CD4-positive, alpha-beta T cell treated with Interleukin-17A for 1 hour (primary cell): Measurements from ENCODE around the gene VWA2.

ENCODE experiments used
- DNase-seq: peaks from one replicate; pipeline ENCODE4 v3.0.0-alpha.2; 2020

Gene VWA2

GRCh38 chr10:114278884-114279191, 39.8 kb downstream of the VWA2 start:
- DNase-seq: no peak

GRCh38 chr10:114279289-114279688, 40.2 kb downstream of the VWA2 start:
- no peak for DNase-seq

GRCh38 chr10:114279901-114280644, 41.0 kb downstream of the VWA2 start:
- no peak for DNase-seq

- DNase-seq: no peak
Measured at GRCh38 chr10:114281006-114281405, 42.0 kb downstream of the VWA2 start.

- no peak for DNase-seq
Measured at GRCh38 chr10:114281461-114281860, 42.4 kb downstream of the VWA2 start.

- no peak for DNase-seq
Measured at GRCh38 chr10:114282526-114282925, 43.5 kb downstream of the VWA2 start.

- DNase-seq: no peak
Measured at GRCh38 chr10:114283091-114283490, 44.0 kb downstream of the VWA2 start.

- no peak for DNase-seq
Measured at GRCh38 chr10:114283535-114284234, 44.6 kb downstream of the VWA2 start.

GRCh38 chr10:114284346-114285071, 45.5 kb downstream of the VWA2 start:
- DNase-seq: no peak

GRCh38 chr10:114285961-114286441, 46.9 kb downstream of the VWA2 start:
- no peak for DNase-seq

- no peak for DNase-seq
Measured at GRCh38 chr10:114286921-114287320, 47.9 kb downstream of the VWA2 start.

- no peak for DNase-seq
Measured at GRCh38 chr10:114288424-114289095, 49.5 kb downstream of the VWA2 start.

- no peak for DNase-seq
Measured at GRCh38 chr10:114289096-114289436, 50.0 kb downstream of the VWA2 start.

GRCh38 chr10:114290038-114290437, 51.0 kb downstream of the VWA2 start:
- no peak for DNase-seq

- DNase-seq: no peak
Measured at GRCh38 chr10:114291076-114291475, 52.0 kb downstream of the VWA2 start.

- DNase-seq: no peak
Measured at GRCh38 chr10:114291516-114291915, 52.5 kb downstream of the VWA2 start.

- DNase-seq: no peak
Measured at GRCh38 chr10:114293075-114293474, 54.0 kb downstream of the VWA2 start.

GRCh38 chr10:114294549-114294948, 55.5 kb downstream of the VWA2 start:
- no peak for DNase-seq

GRCh38 chr10:114295393-114295792, 56.3 kb downstream of the VWA2 start:
- DNase-seq: no peak

- DNase-seq: no peak
Measured at GRCh38 chr10:114297136-114297705, 58.2 kb downstream of the VWA2 start.

GRCh38 chr10:114300036-114300645, 61.1 kb downstream of the VWA2 start:
- no peak for DNase-seq

GRCh38 chr10:114301177-114301576, 62.1 kb downstream of the VWA2 start:
- DNase-seq: no peak
